AG04450 (cell line): ENCODE measurements around the gene SYCE3. TPM values are rescaled to one million over a fixed set of nuclear protein-coding genes. Genes with fewer than 3 reads are reported as not detected.

Source experiments
- CTCF ChIA-PET: fragments of 300-600, 350-600 bp; formaldehyde crosslinking; extraction: SDS; loops from one replicate; lab custom pipeline; 2022; ENCODE audit warnings: antibody characterized with exemption, inconsistent platforms; lab: Charles Lee
- POLR2A ChIA-PET: fragments of 350-600 bp; formaldehyde crosslinking; extraction: SDS; loops from one replicate; lab custom pipeline; 2021; ENCODE audit warnings: antibody characterized with exemption, inconsistent platforms; lab: Yijun Ruan, JAX
- DNase-seq: peaks from one replicate; pipeline ENCODE4 v3.0.0-alpha.2; 2011; ENCODE audit warnings: low read depth, low spot score
- H3K27ac ChIP-seq: one replicate; pipeline ENCODE4 v1.5.1; 2012; ENCODE audit warnings: low read depth, low read length, control low read depth
- H3K27me3 ChIP-seq: one replicate; pipeline ENCODE4 v1.6.0; 2012; ENCODE audit warnings: low read length; ENCODE audit not compliant: control insufficient read depth, insufficient read depth
- H3K4me3 ChIP-seq: 2 replicates; pipeline ENCODE4 v1.5.1; 2011; ENCODE audit warnings: mild to moderate bottlenecking, low read depth, low read length, control low read depth
- H3K9me3 ChIP-seq: 2 replicates; pipeline ENCODE4 v1.5.1; 2012; ENCODE audit warnings: low read length; ENCODE audit not compliant: control insufficient read depth, insufficient read depth
- CTCF ChIP-seq: IDR thresholded peaks from 2 replicates; pipeline ENCODE4 v1.5.1; 2011; ENCODE audit warnings: low read depth, low read length, control low read depth, inconsistent platforms
- polyA plus RNA-seq: library from polyadenylated mRNA; depleted of rRNA; stranded (reverse); fragments of >200 nt; gene quantifications from 2 replicates; pipeline ENCODE4 v1.2.3, GENCODE V29; 2011

SYCE3 gene
- polyA plus RNA-seq, 1 experiment = not detected

- CTCF ChIA-PET = interaction anchor here (3.3 kb wide), 1 partner anchor 14 kb away, joined by 11 read pairs; the partner anchor contains the start of gene SYCE3
- H3K27ac ChIP-seq = no peak overlapping the region
- H3K9me3 ChIP-seq = no peaks in the 10 kb centered on the region; the same call in 1 of the 2 replicates
- POLR2A ChIA-PET = interaction anchor here (1.5 kb wide), 1 partner anchor 24 kb away, joined by 3 read pairs; the partner anchor contains the start of gene SCO2
- no peak for DNase-seq
- no peak overlapping the region for H3K4me3 ChIP-seq
- no peak for TF ChIP-seq CTCF
- peaks cover 54% of the 10 kb centered on the region for H3K27me3 ChIP-seq
These were observed 13.6 kb downstream of the SYCE3 start for GRCh38 chr22:50548921-50549790.

- H3K27ac ChIP-seq = no peak overlapping the region
- ChIA-PET CTCF (interaction anchor here (1.1 to 3.3 kb wide), 5 partner anchors 12 to 73 kb away, joined by 3 to 11 read pairs (median 5); partner anchors contain the start of genes SCO2 and SYCE3), POLR2A (interaction anchor here (0.6 to 1.5 kb wide), 2 partner anchors 9 to 23 kb away, joined by 3 to 4 read pairs; partner anchors contain the start of gene SCO2)
- peaks cover 54% of the 10 kb centered on the region for H3K27me3 ChIP-seq
- no peak for DNase-seq
- no peak overlapping the region for H3K4me3 ChIP-seq
- H3K9me3 ChIP-seq = no peaks in the 10 kb centered on the region; the same call in 1 of the 2 replicates
- no peak for TF ChIP-seq CTCF
These were observed 14.4 kb downstream of the SYCE3 start for GRCh38 chr22:50548040-50548920.

GRCh38 chr22:50547263-50547985 lies 15.3 kb downstream of the SYCE3 start:
- no peak for DNase-seq
- no peak for TF ChIP-seq CTCF
- ChIA-PET POLR2A (interaction anchor here (0.6 to 1.5 kb wide), 2 partner anchors 8 to 22 kb away, joined by 3 to 4 read pairs; partner anchors contain the start of gene SCO2), CTCF (interaction anchor here (1.1 to 1.3 kb wide), 4 partner anchors 13 to 74 kb away, joined by 3 to 5 read pairs (median 4); partner anchors contain the start of genes SCO2 and SYCE3)
- Histone ChIP-seq H3K4me3 (no peak overlapping the region), H3K9me3 (no peaks in the 10 kb centered on the region; the same call in 1 of the 2 replicates), H3K27ac (no peak overlapping the region), H3K27me3 (peaks cover 52% of the 10 kb centered on the region)

GRCh38 chr22:50546326-50547262 lies 16.1 kb downstream of the SYCE3 start:
- ChIA-PET CTCF (interaction anchor here (1.1 to 1.8 kb wide), 4 partner anchors 16 to 74 kb away, joined by 4 to 8 read pairs (median 5); partner anchors contain the start of genes SCO2 and SYCE3), POLR2A (no interaction called here)
- H3K27me3 ChIP-seq = peaks cover 51% of the 10 kb centered on the region
- DNase-seq = no peak
- H3K4me3 ChIP-seq = no peak overlapping the region
- no peak overlapping the region for H3K27ac ChIP-seq
- no peaks in the 10 kb centered on the region; the same call in 1 of the 2 replicates for H3K9me3 ChIP-seq
- no peak for TF ChIP-seq CTCF
